Mucosa of descending colon (tissue), 3 donors: Measurements from ENCODE around the gene FAM13A. TPM values are rescaled to one million over a fixed set of nuclear protein-coding genes. Genes with fewer than 3 reads are reported as not detected.
"Not testable (repeated sequence)": the region's sequence is repeated elsewhere in the genome, so short reads cannot be mapped to it uniquely, and the experiment has no call there.

Experiments used
- ATAC-seq: fragments of 200-7000 bp; cut with Tn5 transposase; one replicate; pipeline ENCODE4 v1.9.1; 2020; ENCODE audit warnings: mild to moderate bottlenecking, moderate library complexity
- DNase-seq, 3 donors: peaks; one replicate each; pipeline ENCODE4 v3.0.0-alpha.2; 2020
- H3K36me3 ChIP-seq: fragments of 200-600 bp; one replicate; pipeline ENCODE4 v1.8.0; 2021; ENCODE audit warnings: low read depth, mild to moderate bottlenecking
- H3K4me1 ChIP-seq: fragments of 200-600 bp; one replicate; pipeline ENCODE4 v1.8.0; 2021; ENCODE audit warnings: low read depth, mild to moderate bottlenecking
- H3K4me3 ChIP-seq: fragments of 200-600 bp; one replicate; pipeline ENCODE4 v1.8.0; 2021; ENCODE audit warnings: mild to moderate bottlenecking
- H3K9me3 ChIP-seq: fragments of 200-600 bp; one replicate; pipeline ENCODE4 v1.8.0; 2021; ENCODE audit warnings: mild to moderate bottlenecking
- intact Hi-C, 2 donors: fragments of 100-400 bp; cut with DNase I in 1 of 2; cut with micrococcal nuclease in 1 of 2; formaldehyde crosslinking; loops; one replicate each; pipeline versions ENCODE4 v1.11.0 to v1.11.1; 2022; cut with DNase I, micrococcal nuclease
- total RNA-seq, 3 donors: library from RNA; stranded (reverse); fragmentation: NEBNext Ultra II Directional in 2 of 3; extraction: Animal tissue kit (Norgen Biotek cat#: 25700) in 2 of 3; gene quantifications; one replicate each; pipeline versions ENCODE4 v1.2.1 to v1.2.4, GENCODE V29; 2021 to 2023
- TF ChIP-seq, protein P1 (sequence below): fragments of 200-600 bp; IDR thresholded peaks from one replicate; pipeline ENCODE4 v1.8.0; 2022; ENCODE audit warnings: antibody characterized with exemption, mild to moderate bottlenecking
- donor health status: DM: no; HTN: no; CAD: no; lungs with moderate emphysema.
- donor health status: DM: no; HTN: no; CAD: no.
- donor health status: DM: no; HTN: yes; CAD: no.

The FAM13A gene
- total RNA-seq, 3 donors from 2014 or later, result 41.6 to 60.1 (median 50.2) TPM

DNA sequence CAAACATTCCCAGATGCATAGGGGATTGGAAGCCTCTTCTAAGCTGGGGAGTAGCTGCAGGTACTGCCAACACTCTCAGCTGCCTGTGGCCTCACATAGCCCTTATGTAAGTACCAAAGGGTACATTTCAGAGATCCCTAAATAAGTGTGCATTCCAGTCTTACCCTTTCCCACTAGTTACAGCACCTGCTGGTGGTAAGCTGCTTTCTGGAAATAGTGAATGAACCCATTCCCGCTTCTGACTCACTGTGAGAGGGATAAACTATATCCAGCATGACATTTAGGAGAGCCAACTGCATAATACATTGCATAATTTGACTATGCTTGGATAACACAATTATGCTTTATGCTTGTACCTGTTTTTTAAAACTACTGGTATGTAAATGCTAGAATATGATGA is 149.0 kb downstream of the FAM13A start:
- no peak for DNase-seq
- Histone ChIP-seq H3K4me3 (no peak overlapping the region), H3K4me1 (peaks cover 8% of the 10 kb centered on the region), H3K9me3 (no peaks in the 10 kb centered on the region), H3K36me3 (no peaks in the 10 kb centered on the region)
- peak; percentile 43 for ATAC-seq
- TF ChIP-seq, protein P1, sequence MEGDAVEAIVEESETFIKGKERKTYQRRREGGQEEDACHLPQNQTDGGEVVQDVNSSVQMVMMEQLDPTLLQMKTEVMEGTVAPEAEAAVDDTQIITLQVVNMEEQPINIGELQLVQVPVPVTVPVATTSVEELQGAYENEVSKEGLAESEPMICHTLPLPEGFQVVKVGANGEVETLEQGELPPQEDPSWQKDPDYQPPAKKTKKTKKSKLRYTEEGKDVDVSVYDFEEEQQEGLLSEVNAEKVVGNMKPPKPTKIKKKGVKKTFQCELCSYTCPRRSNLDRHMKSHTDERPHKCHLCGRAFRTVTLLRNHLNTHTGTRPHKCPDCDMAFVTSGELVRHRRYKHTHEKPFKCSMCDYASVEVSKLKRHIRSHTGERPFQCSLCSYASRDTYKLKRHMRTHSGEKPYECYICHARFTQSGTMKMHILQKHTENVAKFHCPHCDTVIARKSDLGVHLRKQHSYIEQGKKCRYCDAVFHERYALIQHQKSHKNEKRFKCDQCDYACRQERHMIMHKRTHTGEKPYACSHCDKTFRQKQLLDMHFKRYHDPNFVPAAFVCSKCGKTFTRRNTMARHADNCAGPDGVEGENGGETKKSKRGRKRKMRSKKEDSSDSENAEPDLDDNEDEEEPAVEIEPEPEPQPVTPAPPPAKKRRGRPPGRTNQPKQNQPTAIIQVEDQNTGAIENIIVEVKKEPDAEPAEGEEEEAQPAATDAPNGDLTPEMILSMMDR, result no peak
- intact Hi-C loops, result no loop called here

DNA sequence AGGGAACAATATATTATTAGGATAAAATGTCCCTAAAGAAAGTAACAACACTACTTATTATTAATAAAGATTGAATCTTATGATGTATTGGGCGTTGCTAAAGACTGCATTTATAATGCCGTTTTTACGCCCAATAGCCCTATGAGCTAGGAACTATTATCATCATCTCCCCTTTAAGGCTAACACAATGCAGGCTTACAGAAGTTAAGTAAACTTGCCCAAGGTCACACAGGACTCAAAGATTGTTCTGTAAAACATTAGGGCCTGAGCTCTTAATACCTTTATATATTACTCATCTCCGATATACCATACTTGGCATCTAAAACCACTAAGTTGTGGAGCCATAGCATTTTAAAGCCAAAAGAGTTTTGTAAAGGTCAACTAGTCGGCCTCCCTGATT is 149.5 kb downstream of the FAM13A start:
- H3K4me1 ChIP-seq, result peaks cover 8% of the 10 kb centered on the region
- H3K9me3 ChIP-seq, result peaks cover under 1% of the 10 kb centered on the region
- H3K4me3 ChIP-seq, result no peak overlapping the region
- no peak for ATAC-seq
- intact Hi-C loops, result no loop called here
- no peaks in the 10 kb centered on the region for H3K36me3 ChIP-seq
- DNase-seq, result no peak
- TF ChIP-seq, protein P1, result no peak

DNA sequence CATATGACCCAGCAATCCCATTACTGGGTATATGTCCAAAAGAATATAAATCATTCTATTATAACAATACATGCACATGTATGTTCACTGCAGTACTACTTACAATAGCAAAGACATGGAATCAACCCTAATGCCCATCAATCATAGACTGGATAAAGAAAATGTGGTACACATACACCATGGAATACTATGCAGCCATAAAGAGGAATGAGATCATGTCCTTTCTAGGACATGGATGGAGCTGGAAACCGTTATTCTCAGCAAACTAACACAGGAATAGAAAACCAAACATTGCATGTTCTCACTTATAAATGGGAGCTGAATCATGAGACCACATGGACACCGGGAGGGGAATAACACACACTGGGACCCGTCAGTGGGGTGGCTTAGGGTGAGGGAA is 152.7 kb downstream of the FAM13A start:
- ATAC-seq, DNase-seq, H3K9me3 ChIP-seq, H3K4me3 ChIP-seq, H3K36me3 ChIP-seq, H3K4me1 ChIP-seq, intact Hi-C loops: not testable (repeated sequence)

DNA sequence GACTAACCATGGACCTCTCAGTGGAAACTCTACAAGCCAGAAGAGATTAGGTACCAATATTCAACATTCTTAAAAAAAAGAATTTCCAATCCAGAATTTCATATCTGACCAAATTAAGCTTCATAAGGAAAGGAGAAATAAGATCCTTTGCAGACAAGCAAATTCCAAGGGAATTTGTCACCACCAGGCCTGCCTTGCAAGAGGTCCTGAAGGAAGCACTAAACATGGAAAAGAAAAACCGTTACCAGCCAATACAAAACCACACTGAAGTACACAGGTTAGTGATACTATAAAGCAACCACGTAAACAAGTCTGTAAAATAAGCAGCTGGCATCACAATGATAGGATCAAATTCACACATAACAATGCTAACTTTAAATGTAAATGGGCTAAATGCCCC is 156.6 kb downstream of the FAM13A start:
- Histone ChIP-seq H3K9me3 (peaks cover 2% of the 10 kb centered on the region), H3K4me3 (no peak overlapping the region), H3K36me3 (no peaks in the 10 kb centered on the region), H3K4me1 (no peaks in the 10 kb centered on the region)
- intact Hi-C loops, result no loop called here
- ATAC-seq (no peak), DNase-seq (no peak)
- TF ChIP-seq, protein P1, result no peak

DNA sequence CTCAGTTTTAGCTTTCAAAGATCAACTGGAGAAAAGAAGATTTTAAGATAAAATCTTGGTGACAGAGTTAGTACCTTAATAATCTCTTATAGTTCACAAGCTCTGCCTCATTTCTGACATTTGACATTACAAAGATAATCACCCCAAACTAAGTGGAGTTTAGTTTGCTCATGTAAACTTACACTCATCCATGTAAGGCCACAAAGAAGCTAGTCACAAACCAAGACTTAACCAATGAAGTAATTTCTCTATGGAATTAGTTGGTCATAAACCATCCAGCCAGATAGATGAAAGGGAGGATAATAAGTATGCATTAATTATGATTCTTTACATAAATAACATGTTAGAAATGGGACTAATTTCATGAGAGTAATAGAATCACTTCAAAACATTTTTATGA is 159.2 kb downstream of the FAM13A start:
- Histone ChIP-seq H3K4me1 (no peaks in the 10 kb centered on the region), H3K36me3 (no peaks in the 10 kb centered on the region), H3K9me3 (peaks cover 2% of the 10 kb centered on the region), H3K4me3 (no peak overlapping the region)
- DNase-seq (no peak), ATAC-seq (no peak)
- intact Hi-C loops, result no loop called here
- TF ChIP-seq, protein P1, result no peak

DNA sequence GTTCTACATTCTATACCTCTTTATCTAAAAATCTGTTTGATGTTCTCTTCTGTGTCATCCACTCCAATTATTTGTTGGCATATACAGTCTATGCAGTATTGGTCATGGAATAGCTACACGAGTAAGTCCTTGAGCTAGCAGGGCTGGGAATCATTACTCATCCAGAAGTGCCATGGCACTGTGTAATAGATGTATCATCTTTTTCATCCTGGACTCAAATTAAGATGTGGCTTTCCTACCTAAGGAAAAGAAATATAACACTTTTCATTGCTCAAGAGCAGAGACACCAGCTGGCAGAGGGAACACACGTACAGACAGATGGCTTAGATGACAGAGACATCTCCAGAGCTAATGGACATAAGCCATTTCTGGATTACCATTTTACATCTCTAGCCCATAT is 159.8 kb downstream of the FAM13A start:
- intact Hi-C loops, result no loop called here
- no peaks in the 10 kb centered on the region for H3K36me3 ChIP-seq
- H3K4me3 ChIP-seq, result no peak overlapping the region
- no peaks in the 10 kb centered on the region for H3K4me1 ChIP-seq
- TF ChIP-seq, protein P1, result no peak
- ATAC-seq, result no peak
- no peaks in the 10 kb centered on the region for H3K9me3 ChIP-seq
- no peak for DNase-seq
